Smooth muscle cell of the brain vasculature (primary cell): Measurements from ENCODE around the gene IER2.
"Not testable (repeated sequence)": the region's sequence is repeated elsewhere in the genome, so short reads cannot be mapped to it uniquely, and the experiment has no call there.

Experiments
- DNase-seq: peaks from one replicate; pipeline ENCODE4 v3.0.0-alpha.2; 2012; ENCODE audit warnings: low read depth, low spot score

Gene IER2

DNA sequence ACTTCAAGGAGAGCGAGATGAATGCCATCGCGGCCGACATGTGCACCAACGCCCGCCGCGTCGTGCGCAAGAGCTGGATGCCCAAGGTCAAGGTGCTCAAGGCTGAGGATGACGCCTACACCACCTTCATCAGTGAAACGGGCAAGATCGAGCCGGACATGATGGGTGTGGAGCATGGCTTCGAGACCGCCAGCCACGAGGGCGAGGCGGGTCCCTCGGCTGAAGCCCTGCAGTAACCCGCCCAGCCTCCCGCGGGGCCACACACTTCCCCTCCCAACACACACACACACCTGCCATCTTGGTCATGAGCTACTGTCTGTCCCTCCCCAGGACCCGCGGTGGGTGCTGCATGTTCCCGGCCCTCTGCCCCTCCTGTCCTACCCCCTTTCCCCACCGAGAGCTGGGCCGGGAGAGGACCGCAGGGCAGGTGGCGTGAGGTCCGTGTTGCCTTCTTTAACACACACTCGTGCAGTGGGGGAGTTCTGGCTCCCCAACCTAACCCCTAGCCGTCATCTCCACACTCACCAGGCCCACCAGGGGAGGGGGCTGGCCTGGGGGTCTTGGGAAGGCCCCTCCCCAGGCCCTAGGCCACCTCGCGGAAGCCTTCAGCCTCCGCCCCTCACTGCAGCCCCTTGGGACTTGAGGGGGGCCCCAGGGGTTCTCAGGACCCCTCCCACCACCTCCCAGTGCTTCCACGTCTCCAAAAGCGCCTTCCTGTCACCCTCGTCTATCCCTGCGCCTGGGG lies 11.9 kb upstream of the IER2 start:
- no peak for DNase-seq

DNA sequence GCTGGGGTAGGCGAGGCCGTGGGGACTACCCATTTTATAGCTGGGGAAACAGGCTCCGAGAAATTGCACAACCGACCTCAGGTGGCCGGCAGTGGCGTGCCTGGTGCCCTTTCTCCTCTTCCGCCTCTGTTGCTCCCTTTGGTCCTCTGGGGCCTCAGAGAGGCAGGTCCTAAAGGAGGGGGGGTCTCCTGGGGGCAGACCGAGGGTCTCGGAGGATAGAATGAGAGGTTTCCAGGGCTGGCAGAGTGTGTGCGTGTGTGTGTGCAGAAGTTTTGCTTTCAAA lies 11.4 kb upstream of the IER2 start:
- DNase-seq: no peak

DNA sequence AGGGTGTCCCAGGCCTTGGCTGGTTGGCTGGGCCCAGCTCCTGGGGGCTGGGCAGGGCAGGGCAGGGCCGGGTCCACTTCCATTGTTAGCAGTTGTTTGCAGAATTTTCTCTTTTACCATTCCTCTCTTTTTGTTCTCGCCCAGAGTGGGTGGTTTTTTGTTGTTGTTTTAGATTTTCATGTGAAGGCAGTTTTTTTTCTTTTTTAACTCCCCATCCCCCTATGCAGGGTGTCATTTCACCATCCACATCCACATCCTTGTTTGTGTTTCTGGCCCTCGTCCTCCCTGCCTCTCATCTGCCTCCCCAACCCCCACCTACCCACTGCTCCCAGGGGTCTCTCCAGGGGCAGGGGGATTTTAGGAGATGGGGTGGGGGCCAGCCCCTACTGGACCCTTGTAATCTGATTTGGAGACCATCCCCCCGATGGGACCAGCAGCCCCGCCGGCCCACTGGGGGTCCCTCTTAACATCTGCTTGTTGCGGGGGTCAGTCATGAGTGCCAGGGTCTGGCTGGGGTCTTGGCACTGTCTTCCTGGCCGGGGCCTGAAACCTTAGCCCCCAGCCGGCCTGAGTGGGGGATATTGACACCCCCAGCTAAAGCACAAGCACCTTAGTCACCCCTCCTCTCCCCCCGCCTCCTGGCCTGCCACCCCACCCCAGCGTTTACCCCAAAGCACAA lies 10.4 kb upstream of the IER2 start:
- no peak for DNase-seq

- no peak for DNase-seq
Measured at GRCh38 chr19:13146763-13147563, 3.2 kb upstream of the IER2 start.

- DNase-seq: not testable (repeated sequence)
Measured at GRCh38 chr19:13149173-13149627, 1.0 kb upstream of the IER2 start.

GRCh38 chr19:13149628-13150186 lies 504 bp upstream of the IER2 start:
- no peak for DNase-seq

DNA sequence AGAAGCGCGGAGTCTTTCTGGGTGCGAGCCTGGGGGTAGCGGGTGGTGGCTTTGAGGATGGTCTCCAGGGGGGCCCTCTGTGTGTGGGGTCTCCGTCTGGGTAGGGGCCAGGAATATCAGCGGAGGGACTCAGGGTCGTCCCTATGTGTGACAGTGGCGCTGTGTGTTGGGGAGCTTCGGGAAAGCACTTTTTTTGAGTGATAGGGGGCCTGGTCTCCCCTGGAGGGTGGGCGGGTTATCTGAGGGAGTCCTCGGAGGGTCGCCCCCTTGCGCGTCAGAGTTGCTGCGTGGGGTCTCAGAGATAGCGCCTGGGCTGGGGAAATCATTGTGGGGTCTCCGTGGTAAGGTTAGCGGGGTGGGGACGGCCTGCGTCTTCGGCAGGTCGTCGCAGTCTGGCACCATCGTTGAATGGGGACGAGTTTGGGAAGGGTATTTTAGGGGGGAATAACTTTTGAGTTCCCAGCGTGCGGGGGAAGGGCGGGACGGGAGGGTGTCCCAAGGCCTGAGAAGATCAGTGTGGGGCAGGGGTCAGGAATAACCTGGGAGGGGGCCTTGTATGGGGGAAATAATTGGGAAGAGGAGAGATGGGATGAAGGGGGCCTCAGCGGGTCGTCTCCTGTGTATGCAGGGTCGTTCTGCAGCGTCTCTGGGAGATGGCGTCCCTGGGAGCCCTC lies 857 bp downstream of the IER2 start:
- DNase-seq: no peak

GRCh38 chr19:13151605-13152355 lies 1.6 kb downstream of the IER2 start:
- DNase-seq: peak; percentile 93

- no peak for DNase-seq
Measured at GRCh38 chr19:13152356-13152973, 2.3 kb downstream of the IER2 start.

GRCh38 chr19:13152974-13153568 lies 2.9 kb downstream of the IER2 start:
- no peak for DNase-seq

DNA sequence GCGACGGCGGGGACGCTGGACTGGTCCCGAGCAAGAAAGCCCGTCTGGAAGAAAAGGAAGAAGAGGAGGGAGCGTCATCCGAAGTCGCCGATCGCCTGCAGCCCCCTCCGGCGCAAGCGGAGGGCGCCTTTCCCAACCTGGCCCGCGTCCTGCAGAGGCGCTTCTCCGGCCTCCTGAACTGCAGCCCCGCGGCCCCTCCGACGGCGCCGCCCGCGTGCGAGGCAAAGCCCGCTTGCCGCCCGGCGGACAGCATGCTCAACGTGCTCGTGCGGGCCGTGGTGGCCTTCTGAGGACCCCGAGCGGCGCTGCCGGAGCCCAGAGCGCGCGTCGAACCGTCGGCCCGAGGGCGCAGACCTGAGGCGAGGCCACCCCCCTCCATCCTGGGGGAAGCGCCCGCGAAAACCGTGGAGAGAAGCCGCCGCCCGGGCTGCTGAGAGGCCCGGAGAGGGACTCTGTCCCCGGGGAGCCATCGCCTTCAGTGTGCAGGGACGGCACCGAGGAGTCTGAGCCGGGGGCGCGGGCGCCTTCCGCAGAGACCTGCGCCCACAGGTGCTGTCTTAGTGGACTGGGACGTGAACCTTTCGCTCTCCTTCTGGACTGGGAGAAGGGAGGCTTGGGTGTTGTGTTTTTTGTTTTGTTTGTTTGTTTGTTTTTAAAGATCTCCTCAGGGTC lies 3.5 kb downstream of the IER2 start:
- DNase-seq: no peak

- no peak for DNase-seq
Measured at GRCh38 chr19:13154241-13154778, 4.1 kb downstream of the IER2 start.

GRCh38 chr19:13154911-13155471 lies 4.8 kb downstream of the IER2 start:
- DNase-seq: no peak

- DNase-seq: no peak
Measured at GRCh38 chr19:13155472-13156359, 5.5 kb downstream of the IER2 start.

DNA sequence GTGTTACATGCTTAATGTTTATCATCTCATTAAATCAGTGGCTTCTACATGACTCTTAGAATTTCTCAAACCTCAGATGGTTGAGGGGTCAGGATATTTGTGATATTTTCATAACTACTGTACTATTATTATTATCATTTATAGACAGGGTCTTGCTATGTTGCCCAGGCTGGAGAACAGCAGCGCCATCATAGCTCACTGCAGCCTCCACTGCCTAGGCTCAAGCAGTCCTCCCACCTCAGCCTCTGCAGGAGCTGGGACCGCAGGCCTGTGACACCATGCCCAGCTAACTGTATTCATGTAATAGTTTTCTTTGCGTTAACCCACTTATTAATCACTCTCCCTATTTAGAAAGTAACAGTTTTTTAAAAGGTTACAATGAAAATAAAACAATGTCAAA lies 9.5 kb downstream of the IER2 start:
- DNase-seq: no peak

GRCh38 chr19:13160557-13160956 lies 10.3 kb downstream of the IER2 start:
- no peak for DNase-seq

DNA sequence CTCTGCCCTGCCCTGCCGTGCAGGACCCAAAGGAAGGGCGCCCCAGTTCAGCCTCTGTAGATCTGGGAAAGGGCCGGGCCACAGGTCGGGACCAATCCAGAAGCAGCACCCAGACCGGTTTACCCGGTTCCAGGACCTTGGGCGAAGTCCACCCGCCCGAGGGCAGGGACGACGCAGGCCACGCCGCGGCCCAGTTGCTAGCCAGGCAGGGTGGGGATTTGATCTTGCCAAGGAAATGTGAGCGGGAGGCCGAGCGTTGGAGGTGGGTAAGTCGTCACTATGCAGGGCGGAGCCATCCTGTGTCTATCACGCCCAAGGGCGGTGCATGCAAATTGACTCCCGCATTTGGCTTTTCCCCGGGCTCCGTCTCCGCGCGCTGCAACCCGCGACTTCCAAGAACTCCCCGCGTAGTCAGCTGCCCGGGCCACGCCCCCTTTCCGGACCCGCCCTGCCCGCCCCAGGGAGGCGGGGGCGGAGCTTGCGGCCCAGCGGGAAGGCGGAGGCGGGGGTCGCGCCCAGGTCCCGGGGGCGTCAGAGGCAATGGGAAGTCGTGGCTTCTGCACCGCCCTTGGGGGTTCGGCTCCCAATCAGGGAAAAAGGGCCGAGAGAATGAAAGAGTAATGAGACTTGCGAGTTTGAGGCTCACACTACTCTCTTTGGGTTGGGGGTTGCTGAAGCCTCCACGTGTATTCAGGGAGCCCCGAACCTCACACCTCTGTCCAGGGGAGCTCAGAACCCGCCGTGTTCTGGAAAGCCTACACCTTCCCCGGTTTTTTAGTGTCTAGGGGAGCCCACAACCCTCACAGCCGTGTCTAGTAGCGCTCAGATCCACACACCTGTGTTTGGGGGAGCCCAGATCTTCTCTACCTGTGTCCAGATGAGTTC lies 12.8 kb downstream of the IER2 start:
- DNase-seq: peak; percentile 90
